BJ (cell line): ENCODE results near the gene NCOA7. TPM values are rescaled to one million over a fixed set of nuclear protein-coding genes. Genes with fewer than 3 reads are reported as not detected.
A peak's percentile ranks its signal among the peaks of the same experiment; 100 is the strongest.

Experiments used
- CTCF ChIA-PET: fragments of 350-600 bp; formaldehyde crosslinking; extraction: SDS; loops from one replicate; lab custom pipeline; 2021; ENCODE audit warnings: antibody characterized with exemption, inconsistent platforms; lab: Yijun Ruan, JAX
- POLR2A ChIA-PET: fragments of 300-600 bp; sonication (Branson Sonifier 250); formaldehyde crosslinking; extraction: SDS; loops from one replicate; lab custom pipeline; 2021; ENCODE audit warnings: antibody characterized with exemption; lab: Charles Lee
- DNase-seq: peaks from one replicate; pipeline ENCODE4 v3.0.0-alpha.2; 2011; ENCODE audit warnings: low read depth
- H3K27me3 ChIP-seq: 2 replicates; pipeline ENCODE4 v1.6.0; 2011; ENCODE audit warnings: low read length; ENCODE audit not compliant: control insufficient read depth, insufficient read depth
- H3K36me3 ChIP-seq: 2 replicates; pipeline ENCODE4 v1.5.1; 2011; ENCODE audit warnings: low read length; ENCODE audit not compliant: control insufficient read depth, insufficient read depth
- H3K4me3 ChIP-seq: 2 replicates; pipeline ENCODE4 v1.5.1; 2011; ENCODE audit warnings: low read depth, mild to moderate bottlenecking, control low read depth, low read length
- CTCF ChIP-seq: IDR thresholded peaks from 2 replicates; pipeline ENCODE4 v1.5.1; 2011; ENCODE audit warnings: low read depth, mild to moderate bottlenecking, control low read depth, inconsistent platforms, low read length, moderate library complexity; ENCODE audit not compliant: insufficient read depth
- polyA plus RNA-seq: library from polyadenylated mRNA; depleted of rRNA; stranded (reverse); fragments of >200 nt; gene quantifications from 2 replicates; pipeline ENCODE4 v1.2.3, GENCODE V29; 2011

The NCOA7 gene
- polyA plus RNA-seq, 1 experiment, result 27.2 TPM

- Histone ChIP-seq H3K36me3 (no peaks in the 10 kb centered on the region), H3K4me3 (peak overlapping the region; percentile 62), H3K27me3 (0 out of 2 replicates have a peak, but pooled peaks cover 5% of the 10 kb centered on the region)
- CTCF ChIA-PET, result interaction anchor here (1.2 to 3.6 kb wide), 4 partner anchors 10 to 469 kb away, joined by 3 to 21 read pairs (median 8); partner anchors contain the start of gene NCOA7
- POLR2A ChIA-PET, result no interaction called here
- TF ChIP-seq CTCF, result peak; percentile 21; the same call in 1 of the 2 replicates
- DNase-seq, result peak; percentile 80
Measured at GRCh38 chr6:125779924-125780539, 10.7 kb upstream of the NCOA7 start.

- H3K36me3 ChIP-seq, result no peaks in the 10 kb centered on the region
- H3K27me3 ChIP-seq, result 0 out of 2 replicates have a peak, but pooled peaks cover 5% of the 10 kb centered on the region
- DNase-seq, result no peak
- peak overlapping the region; percentile 62 for H3K4me3 ChIP-seq
- CTCF ChIA-PET, result interaction anchor here (0.5 to 3.6 kb wide), 8 partner anchors 10 to 467 kb away, joined by 3 to 21 read pairs (median 6); partner anchors contain the start of genes HINT3 and NCOA7
- TF ChIP-seq CTCF, result no peak
- POLR2A ChIA-PET, result interaction anchor here (0.7 kb wide), 2 partner anchors 10 to 88 kb away, joined by 4 to 6 read pairs; partner anchors contain the start of gene NCOA7
Measured at GRCh38 chr6:125780540-125781313, 10.0 kb upstream of the NCOA7 start.

DNA sequence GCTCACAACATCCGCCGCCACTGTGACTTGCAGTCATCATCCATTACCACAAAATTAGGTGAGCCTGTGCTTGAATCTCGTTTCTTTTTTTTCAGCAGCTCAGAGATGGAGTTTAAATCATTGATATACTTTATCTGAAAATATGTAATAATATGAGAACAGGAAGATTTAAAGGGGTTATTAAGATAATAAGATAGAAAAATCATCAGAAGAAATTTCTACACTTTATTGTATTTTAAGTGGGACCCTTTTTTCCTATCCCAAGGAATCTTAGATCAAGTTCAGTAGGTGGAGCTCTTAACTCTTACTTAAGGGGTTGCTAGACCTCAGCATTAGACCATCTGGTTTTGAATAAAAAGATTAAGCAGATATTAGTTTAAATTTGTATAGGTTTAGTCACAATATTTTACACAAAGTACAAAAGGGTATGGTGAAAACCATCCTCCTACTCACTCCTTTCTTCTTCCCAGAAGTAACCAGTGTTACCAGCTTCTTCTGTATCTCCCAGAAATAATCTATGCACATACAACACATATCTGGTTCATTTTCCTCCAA, 9.4 kb upstream of the NCOA7 start:
- POLR2A ChIA-PET, result interaction anchor here (0.5 to 0.7 kb wide), 3 partner anchors 9 to 577 kb away, joined by 4 to 6 read pairs (median 5); partner anchors contain the start of gene NCOA7
- TF ChIP-seq CTCF, result peak; percentile 34; the same call in 1 of the 2 replicates

GRCh38 chr6:125784365-125784764, 6.4 kb upstream of the NCOA7 start:
- no peaks in the 10 kb centered on the region for H3K27me3 ChIP-seq
- TF ChIP-seq CTCF, result no peak
- ChIA-PET POLR2A (no interaction called here), CTCF (interaction anchor here (0.9 to 1.1 kb wide), 4 partner anchors 123 to 186 kb away, joined by 3 to 5 read pairs (median 4); partner anchors contain the start of gene HINT3)
- no peak overlapping the region for H3K4me3 ChIP-seq
- peaks cover 2% of the 10 kb centered on the region; the same call in 1 of the 2 replicates for H3K36me3 ChIP-seq
- no peak for DNase-seq

More for the DNA sequence above, 9.4 kb upstream of the NCOA7 start:
- Histone ChIP-seq H3K36me3 (no peaks in the 10 kb centered on the region), H3K27me3 (0 out of 2 replicates have a peak, but pooled peaks cover 5% of the 10 kb centered on the region), H3K4me3 (peak overlapping the region; percentile 62)
- no peak for DNase-seq
- CTCF ChIA-PET, result interaction anchor here (0.5 to 3.6 kb wide), 8 partner anchors 9 to 467 kb away, joined by 3 to 21 read pairs (median 6); partner anchors contain the start of genes HINT3 and NCOA7
